ENCODE measurements around the gene QKI. TPM values are rescaled to one million over a fixed set of nuclear protein-coding genes. Genes with fewer than 3 reads are reported as not detected.

QKI gene
- total RNA-seq, 1 donor from 2014 or later, result 204 TPM

GRCh38 chr6:163580311-163581030, 166.0 kb downstream of the QKI start:
- Histone ChIP-seq H3K4me2 (ENCODE audit: low read length) (no peak overlapping the region), H3K27me3 (ENCODE audit: insufficient read depth, low read length) (no peaks in the 10 kb centered on the region), H3K79me2 (ENCODE audit: insufficient read depth, low read length) (no peaks in the 10 kb centered on the region), H3K9ac (ENCODE audit: low read length) (no peak overlapping the region), H3K4me3 (ENCODE audit: insufficient read depth, low read depth, low read length) (no peak overlapping the region), H3K9me3 (ENCODE audit: insufficient read depth, low read depth, low read length) (no peaks in the 10 kb centered on the region), H4K20me1 (ENCODE audit: insufficient read depth, low read length) (no peaks in the 10 kb centered on the region), H2AFZ (ENCODE audit: low read depth, low read length) (no peak overlapping the region), H3K4me1 (ENCODE audit: insufficient read depth, low read length) (peaks cover 6% of the 10 kb centered on the region), H3K36me3 (ENCODE audit: insufficient read depth, low read length) (no peaks in the 10 kb centered on the region), H3K27ac (ENCODE audit: low read depth, low read length) (no peak overlapping the region)
- no peaks in the 10 kb centered on the region for H3K9me3 Mint-ChIP-seq (ENCODE audit: unreplicated experiment)
- H3K27ac Mint-ChIP-seq (ENCODE audit: unreplicated experiment), result no peak overlapping the region
- H3K36me3 Mint-ChIP-seq (ENCODE audit: low read depth, unreplicated experiment), result peaks cover 2% of the 10 kb centered on the region
- TF ChIP-seq CTCF (IDR thresholded peaks at IDR 0.05; ENCODE audit: insufficient read depth, low read depth, low read length) (no peak), EZH2 (IDR thresholded peaks at IDR 0.05; ENCODE audit: insufficient read depth, low read length) (no peak)
- no peaks in the 10 kb centered on the region for H3K27me3 Mint-ChIP-seq (ENCODE audit: low read depth, unreplicated experiment)
- H3K4me3 Mint-ChIP-seq (ENCODE audit: unreplicated experiment), result no peak overlapping the region
- FAIRE-seq, result no peak
- peaks cover 27% of the 10 kb centered on the region for H3K4me1 Mint-ChIP-seq (ENCODE audit: low read depth, unreplicated experiment)
- DNase-seq (ENCODE audit: low read depth), result no peak

- H3K27ac ChIP-seq (ENCODE audit: low read depth, low read length), result no peak overlapping the region
- H3K36me3 Mint-ChIP-seq (ENCODE audit: low read depth, unreplicated experiment), result no peaks in the 10 kb centered on the region
- H3K4me2 ChIP-seq (ENCODE audit: low read length), result no peak overlapping the region
- no peaks in the 10 kb centered on the region for H3K9me3 Mint-ChIP-seq (ENCODE audit: unreplicated experiment)
- DNase-seq (ENCODE audit: low read depth), result no peak
- no peak for TF ChIP-seq CTCF (IDR thresholded peaks at IDR 0.05; ENCODE audit: insufficient read depth, low read depth, low read length)
- TF ChIP-seq EZH2 (IDR thresholded peaks at IDR 0.05; ENCODE audit: insufficient read depth, low read length), result no peak
- H2AFZ ChIP-seq (ENCODE audit: low read depth, low read length), result no peak overlapping the region
- no peaks in the 10 kb centered on the region for H3K9me3 ChIP-seq (ENCODE audit: insufficient read depth, low read depth, low read length)
- H3K4me3 Mint-ChIP-seq (ENCODE audit: unreplicated experiment), result no peak overlapping the region
- H3K27ac Mint-ChIP-seq (ENCODE audit: unreplicated experiment), result no peak overlapping the region
- peaks cover 31% of the 10 kb centered on the region for H3K4me1 Mint-ChIP-seq (ENCODE audit: low read depth, unreplicated experiment)
- H3K4me3 ChIP-seq (ENCODE audit: insufficient read depth, low read depth, low read length), result no peak overlapping the region
- H3K27me3 Mint-ChIP-seq (ENCODE audit: low read depth, unreplicated experiment), result no peaks in the 10 kb centered on the region
- H4K20me1 ChIP-seq (ENCODE audit: insufficient read depth, low read length), result no peaks in the 10 kb centered on the region
- H3K4me1 ChIP-seq (ENCODE audit: insufficient read depth, low read length), result peaks cover 25% of the 10 kb centered on the region
- no peak overlapping the region for H3K9ac ChIP-seq (ENCODE audit: low read length)
- H3K36me3 ChIP-seq (ENCODE audit: insufficient read depth, low read length), result no peaks in the 10 kb centered on the region
- FAIRE-seq, result no peak
- no peaks in the 10 kb centered on the region for H3K79me2 ChIP-seq (ENCODE audit: insufficient read depth, low read length)
- no peaks in the 10 kb centered on the region for H3K27me3 ChIP-seq (ENCODE audit: insufficient read depth, low read length)
Observed at GRCh38 chr6:163583558-163583957, 169.0 kb downstream of the QKI start.

GRCh38 chr6:163585932-163586437, 171.5 kb downstream of the QKI start:
- H3K36me3 Mint-ChIP-seq (ENCODE audit: low read depth, unreplicated experiment), result no peaks in the 10 kb centered on the region
- H3K9me3 Mint-ChIP-seq (ENCODE audit: unreplicated experiment), result peaks cover 7% of the 10 kb centered on the region
- Histone ChIP-seq H3K36me3 (ENCODE audit: insufficient read depth, low read length) (no peaks in the 10 kb centered on the region), H3K9ac (ENCODE audit: low read length) (no peak overlapping the region), H3K4me1 (ENCODE audit: insufficient read depth, low read length) (peaks cover 19% of the 10 kb centered on the region), H3K9me3 (ENCODE audit: insufficient read depth, low read depth, low read length) (peaks cover 3% of the 10 kb centered on the region), H2AFZ (ENCODE audit: low read depth, low read length) (no peak overlapping the region), H3K4me3 (ENCODE audit: insufficient read depth, low read depth, low read length) (no peak overlapping the region), H3K79me2 (ENCODE audit: insufficient read depth, low read length) (no peaks in the 10 kb centered on the region), H3K27me3 (ENCODE audit: insufficient read depth, low read length) (no peaks in the 10 kb centered on the region), H4K20me1 (ENCODE audit: insufficient read depth, low read length) (no peaks in the 10 kb centered on the region), H3K4me2 (ENCODE audit: low read length) (peak overlapping the region; percentile 41), H3K27ac (ENCODE audit: low read depth, low read length) (peak overlapping the region; percentile 44)
- H3K27ac Mint-ChIP-seq (ENCODE audit: unreplicated experiment), result peak overlapping the region; percentile 87
- DNase-seq (ENCODE audit: low read depth), result peak; percentile 92
- H3K4me1 Mint-ChIP-seq (ENCODE audit: low read depth, unreplicated experiment), result peaks cover 25% of the 10 kb centered on the region
- TF ChIP-seq CTCF (IDR thresholded peaks at IDR 0.05; ENCODE audit: insufficient read depth, low read depth, low read length) (no peak), EZH2 (IDR thresholded peaks at IDR 0.05; ENCODE audit: insufficient read depth, low read length) (no peak)
- H3K4me3 Mint-ChIP-seq (ENCODE audit: unreplicated experiment), result no peak overlapping the region
- H3K27me3 Mint-ChIP-seq (ENCODE audit: low read depth, unreplicated experiment), result no peaks in the 10 kb centered on the region
- FAIRE-seq, result peak; percentile 71
